GDM1 (cell line): ENCODE results near the gene ENO2.

Source experiments
- DNase-seq: peaks from one replicate; lab custom pipeline; 2025; lab: John Stamatoyannopoulos, UW

The ENO2 gene

DNA sequence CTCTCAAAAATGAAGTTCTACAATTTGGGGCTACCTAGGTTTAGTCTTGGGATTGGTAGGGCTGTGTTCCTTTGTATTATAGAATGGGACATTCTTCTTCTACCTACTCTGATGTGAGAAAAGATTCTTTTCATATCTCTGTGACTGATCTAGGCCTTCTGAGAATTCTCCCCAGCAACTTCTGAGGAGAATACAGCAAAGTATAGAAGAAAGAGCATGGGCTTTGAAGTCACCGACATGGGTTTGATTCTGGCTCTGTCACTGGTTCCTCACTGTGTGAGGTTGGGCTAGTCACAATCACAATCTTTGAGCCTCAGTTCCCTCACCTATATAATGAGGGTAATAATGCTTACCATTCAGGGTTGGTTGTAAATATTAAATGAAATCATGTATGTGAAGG lies 18.4 kb downstream of the ENO2 start:
- no peak for DNase-seq

DNA sequence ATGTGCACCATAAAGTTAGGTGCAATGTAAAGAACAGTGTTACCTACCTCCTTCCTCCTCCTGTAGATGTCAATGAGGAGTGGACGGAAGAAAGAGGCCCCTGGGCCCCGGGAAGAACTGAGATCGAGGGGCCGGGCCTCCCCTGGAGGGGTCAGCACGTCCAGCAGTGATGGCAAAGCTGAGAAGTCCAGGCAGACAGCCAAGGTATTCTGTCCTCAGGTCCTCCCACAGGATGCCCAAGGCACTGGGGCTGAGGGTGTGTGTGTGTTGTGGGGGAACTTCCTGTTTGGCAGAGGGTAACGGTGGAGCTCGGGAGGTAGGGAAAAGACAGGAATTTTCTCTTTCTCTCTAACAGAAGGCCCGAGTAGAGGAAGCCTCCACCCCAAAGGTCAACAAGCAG lies 19.7 kb downstream of the ENO2 start:
- DNase-seq, result no peak

DNA sequence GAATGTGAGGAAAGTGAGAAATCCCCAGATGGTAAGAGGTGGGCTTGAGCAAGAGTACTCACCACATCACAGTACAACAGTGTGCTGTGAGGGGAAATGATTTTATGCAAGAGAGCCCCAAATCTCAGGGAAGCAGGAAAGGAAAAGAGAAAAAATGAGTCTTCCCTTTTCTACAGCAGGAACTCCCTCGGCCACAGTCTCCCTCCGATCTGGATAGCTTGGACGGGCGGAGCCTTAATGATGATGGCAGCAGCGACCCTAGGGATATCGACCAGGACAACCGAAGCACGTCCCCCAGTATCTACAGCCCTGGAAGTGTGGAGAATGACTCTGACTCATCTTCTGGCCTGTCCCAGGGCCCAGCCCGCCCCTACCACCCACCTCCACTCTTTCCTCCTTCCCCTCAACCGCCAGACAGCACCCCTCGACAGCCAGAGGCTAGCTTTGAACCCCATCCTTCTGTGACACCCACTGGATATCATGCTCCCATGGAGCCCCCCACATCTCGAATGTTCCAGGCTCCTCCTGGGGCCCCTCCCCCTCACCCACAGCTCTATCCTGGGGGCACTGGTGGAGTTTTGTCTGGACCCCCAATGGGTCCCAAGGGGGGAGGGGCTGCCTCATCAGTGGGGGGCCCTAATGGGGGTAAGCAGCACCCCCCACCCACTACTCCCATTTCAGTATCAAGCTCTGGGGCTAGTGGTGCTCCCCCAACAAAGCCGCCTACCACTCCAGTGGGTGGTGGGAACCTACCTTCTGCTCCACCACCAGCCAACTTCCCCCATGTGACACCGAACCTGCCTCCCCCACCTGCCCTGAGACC lies 21.2 kb downstream of the ENO2 start:
- DNase-seq, result no peak

DNA sequence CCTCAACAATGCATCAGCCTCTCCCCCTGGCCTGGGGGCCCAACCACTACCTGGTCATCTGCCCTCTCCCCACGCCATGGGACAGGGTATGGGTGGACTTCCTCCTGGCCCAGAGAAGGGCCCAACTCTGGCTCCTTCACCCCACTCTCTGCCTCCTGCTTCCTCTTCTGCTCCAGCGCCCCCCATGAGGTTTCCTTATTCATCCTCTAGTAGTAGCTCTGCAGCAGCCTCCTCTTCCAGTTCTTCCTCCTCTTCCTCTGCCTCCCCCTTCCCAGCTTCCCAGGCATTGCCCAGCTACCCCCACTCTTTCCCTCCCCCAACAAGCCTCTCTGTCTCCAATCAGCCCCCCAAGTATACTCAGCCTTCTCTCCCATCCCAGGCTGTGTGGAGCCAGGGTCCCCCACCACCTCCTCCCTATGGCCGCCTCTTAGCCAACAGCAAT lies 21.8 kb downstream of the ENO2 start:
- no peak for DNase-seq

DNA sequence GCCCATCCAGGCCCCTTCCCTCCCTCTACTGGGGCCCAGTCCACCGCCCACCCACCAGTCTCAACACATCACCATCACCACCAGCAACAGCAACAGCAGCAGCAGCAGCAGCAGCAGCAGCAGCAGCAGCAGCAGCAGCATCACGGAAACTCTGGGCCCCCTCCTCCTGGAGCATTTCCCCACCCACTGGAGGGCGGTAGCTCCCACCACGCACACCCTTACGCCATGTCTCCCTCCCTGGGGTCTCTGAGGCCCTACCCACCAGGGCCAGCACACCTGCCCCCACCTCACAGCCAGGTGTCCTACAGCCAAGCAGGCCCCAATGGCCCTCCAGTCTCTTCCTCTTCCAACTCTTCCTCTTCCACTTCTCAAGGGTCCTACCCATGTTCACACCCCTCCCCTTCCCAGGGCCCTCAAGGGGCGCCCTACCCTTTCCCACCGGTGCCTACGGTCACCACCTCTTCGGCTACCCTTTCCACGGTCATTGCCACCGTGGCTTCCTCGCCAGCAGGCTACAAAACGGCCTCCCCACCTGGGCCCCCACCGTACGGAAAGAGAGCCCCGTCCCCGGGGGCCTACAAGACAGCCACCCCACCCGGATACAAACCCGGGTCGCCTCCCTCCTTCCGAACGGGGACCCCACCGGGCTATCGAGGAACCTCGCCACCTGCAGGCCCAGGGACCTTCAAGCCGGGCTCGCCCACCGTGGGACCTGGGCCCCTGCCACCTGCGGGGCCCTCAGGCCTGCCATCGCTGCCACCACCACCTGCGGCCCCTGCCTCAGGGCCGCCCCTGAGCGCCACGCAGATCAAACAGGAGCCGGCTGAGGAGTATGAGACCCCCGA lies 22.5 kb downstream of the ENO2 start:
- DNase-seq, result no peak

DNA sequence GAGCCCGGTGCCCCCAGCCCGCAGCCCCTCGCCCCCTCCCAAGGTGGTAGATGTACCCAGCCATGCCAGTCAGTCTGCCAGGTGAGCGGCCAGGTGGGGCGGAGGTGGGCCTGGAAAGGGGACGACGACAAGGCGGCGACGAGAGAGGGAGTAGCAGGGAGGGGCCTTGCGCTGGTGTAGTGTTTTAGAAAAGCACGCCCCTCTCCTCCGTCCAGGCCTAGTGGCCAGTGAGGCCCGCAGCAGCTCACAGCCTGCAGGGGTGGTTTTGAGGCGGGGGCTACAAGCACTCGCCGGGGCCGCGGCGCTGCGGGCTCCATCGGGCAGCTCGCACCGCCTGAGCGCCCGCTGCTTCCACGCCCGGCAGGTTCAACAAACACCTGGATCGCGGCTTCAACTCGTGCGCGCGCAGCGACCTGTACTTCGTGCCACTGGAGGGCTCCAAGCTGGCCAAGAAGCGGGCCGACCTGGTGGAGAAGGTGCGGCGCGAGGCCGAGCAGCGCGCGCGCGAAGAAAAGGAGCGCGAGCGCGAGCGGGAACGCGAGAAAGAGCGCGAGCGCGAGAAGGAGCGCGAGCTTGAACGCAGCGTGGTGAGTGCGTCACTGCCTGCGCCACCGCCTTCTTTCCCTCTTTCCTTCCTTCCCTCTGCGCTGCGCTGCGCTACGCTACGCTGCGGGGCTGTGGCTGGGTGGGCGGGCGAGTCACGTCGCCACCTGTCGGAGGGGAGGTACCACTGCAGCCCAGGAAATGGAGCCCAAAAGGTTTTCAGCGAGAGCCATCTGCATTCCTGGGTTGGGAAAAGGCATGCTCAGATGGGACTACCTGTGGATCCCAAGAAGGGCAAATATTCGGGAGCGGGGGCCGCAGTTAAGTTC lies 23.3 kb downstream of the ENO2 start:
- peak; percentile 93 for DNase-seq

DNA sequence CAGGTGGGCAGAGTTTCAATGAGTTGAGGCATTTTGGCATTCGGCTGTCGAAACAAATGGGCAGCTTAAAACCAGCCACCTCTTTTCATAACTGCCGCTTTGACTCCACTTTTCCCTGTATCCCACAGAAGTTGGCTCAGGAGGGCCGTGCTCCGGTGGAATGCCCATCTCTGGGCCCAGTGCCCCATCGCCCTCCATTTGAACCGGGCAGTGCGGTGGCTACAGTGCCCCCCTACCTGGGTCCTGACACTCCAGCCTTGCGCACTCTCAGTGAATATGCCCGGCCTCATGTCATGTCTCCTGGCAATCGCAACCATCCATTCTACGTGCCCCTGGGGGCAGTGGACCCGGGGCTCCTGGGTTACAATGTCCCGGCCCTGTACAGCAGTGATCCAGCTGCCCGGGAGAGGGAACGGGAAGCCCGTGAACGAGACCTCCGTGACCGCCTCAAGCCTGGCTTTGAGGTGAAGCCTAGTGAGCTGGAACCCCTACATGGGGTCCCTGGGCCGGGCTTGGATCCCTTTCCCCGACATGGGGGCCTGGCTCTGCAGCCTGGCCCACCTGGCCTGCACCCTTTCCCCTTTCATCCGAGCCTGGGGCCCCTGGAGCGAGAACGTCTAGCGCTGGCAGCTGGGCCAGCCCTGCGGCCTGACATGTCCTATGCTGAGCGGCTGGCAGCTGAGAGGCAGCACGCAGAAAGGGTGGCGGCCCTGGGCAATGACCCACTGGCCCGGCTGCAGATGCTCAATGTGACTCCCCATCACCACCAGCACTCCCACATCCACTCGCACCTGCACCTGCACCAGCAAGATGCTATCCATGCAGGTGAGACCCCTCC lies 24.2 kb downstream of the ENO2 start:
- DNase-seq, result no peak

DNA sequence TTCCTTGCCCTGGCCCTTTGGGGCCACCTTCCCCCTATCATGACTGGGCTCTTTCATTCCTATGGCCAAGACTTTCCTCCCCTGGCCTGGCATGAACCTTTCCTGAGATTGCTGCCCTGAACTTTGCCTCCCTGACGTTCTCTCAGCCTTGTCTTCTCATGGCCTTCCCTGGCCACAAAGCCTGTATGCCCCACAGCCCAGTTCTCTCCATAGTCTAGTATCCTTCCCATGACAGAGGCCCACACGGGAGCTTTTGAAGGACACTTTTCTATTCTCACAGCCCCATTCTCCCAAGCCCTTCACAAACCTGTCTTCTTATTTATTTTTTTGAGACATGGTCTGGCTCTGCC lies 24.8 kb downstream of the ENO2 start:
- no peak for DNase-seq

DNA sequence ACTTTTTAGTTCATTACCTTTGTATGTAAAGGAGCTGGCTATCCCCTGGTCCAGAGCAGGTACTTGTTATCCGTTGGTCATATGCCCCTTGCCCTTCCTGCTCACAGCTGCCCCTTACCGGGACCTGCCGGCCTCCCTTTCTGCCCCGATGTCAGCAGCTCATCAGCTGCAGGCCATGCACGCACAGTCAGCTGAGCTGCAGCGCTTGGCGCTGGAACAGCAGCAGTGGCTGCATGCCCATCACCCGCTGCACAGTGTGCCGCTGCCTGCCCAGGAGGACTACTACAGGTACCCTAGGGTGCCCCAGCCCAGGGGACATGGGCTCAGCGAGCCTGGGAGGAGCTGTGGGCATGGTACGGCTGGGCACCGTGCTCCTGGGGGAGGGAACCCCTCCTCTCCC lies 26.9 kb downstream of the ENO2 start:
- no peak for DNase-seq

DNA sequence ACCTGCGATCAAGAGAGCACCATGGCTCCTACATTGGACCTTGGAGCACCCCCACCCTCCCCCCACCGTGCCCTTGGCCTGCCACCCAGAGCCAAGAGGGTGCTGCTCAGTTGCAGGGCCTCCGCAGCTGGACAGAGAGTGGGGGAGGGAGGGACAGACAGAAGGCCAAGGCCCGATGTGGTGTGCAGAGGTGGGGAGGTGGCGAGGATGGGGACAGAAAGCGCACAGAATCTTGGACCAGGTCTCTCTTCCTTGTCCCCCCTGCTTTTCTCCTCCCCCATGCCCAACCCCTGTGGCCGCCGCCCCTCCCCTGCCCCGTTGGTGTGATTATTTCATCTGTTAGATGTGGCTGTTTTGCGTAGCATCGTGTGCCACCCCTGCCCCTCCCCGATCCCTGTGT lies 27.4 kb downstream of the ENO2 start:
- DNase-seq, result no peak

DNA sequence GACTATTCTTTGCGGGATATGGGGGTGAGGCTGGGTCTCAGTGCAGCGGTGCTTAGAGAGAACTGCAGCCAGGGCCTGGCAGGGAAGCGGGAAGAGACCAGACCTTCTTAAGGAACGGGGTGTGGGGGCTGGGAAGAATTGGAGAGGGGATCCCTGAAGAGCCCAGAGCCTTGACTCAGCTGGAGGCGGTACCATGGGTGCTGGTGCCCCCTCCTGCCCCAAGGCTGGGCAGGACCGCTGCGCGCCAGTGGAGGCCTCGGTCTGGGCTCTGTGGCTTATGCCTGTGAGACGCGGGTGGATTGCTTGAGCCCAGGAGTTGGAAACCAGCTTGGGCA lies 27.9 kb downstream of the ENO2 start:
- no peak for DNase-seq

DNA sequence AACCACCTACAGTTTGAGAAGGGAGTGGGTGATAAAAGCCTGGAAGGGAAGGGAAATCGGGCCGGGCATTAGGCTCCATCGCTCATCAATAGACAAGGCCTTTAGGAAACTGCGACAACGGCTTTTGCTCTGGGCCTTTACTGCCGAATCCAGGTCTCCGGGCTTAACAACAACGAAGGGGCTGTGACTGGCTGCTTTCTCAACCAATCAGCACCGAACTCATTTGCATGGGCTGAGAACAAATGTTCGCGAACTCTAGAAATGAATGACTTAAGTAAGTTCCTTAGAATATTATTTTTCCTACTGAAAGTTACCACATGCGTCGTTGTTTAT lies 29.0 kb downstream of the ENO2 start:
- peak; percentile 74 for DNase-seq

DNA sequence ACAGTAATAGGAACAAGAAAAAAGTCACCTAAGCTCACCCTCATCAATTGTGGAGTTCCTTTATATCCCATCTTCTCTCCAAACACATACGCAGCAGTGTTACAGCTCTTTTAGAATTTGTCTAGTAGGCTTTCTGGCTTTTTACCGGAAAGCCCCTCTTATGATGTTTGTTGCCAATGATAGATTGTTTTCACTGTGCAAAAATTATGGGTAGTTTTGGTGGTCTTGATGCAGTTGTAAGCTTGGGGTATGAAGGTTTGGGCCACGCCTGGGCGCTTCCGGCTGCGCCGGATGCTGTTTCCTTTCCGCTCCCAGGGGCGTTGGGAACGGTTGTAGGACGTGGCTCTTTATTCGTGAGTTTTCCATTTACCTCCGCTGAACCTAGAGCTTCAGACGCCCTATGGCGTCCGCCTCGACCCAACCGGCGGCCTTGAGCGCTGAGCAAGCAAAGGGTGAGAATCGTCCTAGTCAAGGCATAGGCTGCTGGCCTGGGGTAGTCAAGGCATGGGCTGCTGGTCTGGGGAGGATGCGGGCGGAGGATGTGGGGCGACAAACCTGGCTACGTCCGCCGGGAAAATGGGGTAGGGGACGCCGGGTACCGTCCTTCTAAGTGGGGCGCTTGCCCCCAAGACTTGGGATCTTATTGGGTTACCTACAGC lies 29.5 kb downstream of the ENO2 start, which contains the start of the genes C12orf57 and RNU7-1:
C12orf57 (plus strand) TSS at position 301 of the 659 bp plus-strand sequence; CDS start at position 401, 100 bp downstream.
RNU7-1 (plus strand) TSS at position 95 of the 659 bp plus-strand sequence.
- peak; percentile 84 for DNase-seq

DNA sequence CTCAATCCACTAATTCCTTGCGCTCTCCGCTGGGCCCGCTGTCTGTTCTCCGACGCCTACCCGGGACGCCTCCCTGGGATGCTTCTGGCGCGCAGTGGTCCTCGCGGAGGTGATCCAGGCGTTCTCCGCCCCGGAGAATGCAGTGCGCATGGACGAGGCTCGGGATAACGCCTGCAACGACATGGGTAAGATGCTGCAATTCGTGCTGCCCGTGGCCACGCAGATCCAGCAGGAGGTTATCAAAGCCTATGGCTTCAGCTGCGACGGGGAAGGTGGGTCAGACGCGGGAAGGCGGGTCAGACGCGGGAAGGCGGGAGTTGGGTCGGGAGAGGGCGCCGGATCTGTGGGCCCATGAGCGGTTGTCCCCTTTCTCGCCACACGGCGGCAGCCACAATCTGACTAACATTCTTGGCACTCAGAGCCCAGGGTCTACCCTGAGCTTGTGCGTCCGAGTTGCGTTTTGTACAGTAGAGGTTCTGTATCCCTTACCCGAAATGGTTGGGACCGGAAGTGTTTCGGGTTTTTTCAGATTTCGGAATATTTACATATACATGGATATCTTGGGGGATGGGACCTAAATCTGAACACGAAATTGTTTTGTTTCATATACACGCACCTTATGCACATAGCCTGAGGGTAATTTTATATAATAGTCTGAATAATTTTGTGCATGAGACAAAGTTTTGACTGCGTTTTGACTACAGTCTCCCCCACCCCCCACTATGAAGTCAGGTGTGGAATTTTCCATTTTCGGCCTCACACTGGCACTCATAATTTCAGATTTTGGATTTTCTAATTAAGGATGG lies 30.2 kb downstream of the ENO2 start:
- peak; percentile 84 for DNase-seq

DNA sequence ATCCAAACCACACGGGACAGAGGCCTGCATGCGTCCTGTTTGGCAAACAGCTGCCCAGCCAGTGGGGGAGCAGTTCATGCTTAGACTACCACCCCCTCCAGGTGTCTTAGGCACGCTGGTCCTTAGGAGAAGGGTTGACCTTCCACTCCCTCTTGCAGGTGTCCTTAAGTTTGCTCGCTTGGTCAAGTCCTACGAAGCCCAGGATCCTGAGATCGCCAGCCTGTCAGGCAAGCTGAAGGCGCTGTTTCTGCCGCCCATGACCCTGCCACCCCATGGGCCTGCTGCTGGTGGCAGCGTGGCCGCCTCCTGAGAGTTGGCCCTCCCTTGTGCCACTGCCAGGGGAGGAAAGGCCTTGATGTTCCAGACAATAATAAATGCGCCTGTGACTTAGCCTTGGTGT lies 31.2 kb downstream of the ENO2 start:
- DNase-seq, result no peak

DNA sequence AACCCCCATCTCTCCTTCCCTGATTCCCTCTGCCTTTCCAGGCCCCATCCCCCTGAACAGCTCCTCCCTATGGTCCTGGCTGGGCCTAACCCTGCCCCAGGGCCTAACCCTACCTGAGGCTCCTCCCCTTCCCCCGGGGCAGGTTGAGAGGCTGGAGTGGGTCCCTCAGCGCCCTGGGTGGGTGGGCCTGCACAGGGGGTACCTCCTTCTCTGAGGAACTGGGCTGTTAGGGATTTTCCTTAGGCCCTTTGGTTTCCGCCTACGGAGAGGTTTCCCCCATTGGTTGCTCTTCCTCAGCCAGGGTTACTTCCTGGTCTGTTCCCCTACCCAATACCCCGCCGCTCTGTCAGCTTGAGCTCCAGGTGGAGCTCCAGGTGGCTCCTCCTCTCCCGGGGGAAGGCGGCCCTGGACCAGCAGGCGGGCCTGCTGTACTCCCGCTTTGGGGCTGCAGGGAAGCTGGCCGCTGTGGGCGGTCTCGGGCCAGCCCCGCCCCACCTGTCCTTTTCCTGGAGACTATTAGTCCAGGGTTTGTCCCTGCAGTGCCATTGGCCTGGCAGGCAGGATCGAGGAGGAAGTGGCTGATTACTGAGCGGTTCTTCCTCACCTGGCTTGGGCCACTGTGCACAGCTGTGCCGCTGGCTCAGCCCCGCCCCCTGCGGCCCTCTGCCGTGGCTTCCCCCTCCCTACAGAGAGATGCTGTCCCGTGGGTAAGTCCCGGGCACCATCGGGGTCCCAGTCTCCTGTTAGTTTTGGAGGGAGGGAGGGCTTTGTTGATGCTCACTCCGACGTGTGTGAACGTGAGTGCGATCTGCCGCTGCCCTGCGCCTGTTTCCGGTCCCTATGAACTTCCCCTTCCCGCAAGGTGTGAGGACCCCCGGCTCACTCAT lies 31.9 kb downstream of the ENO2 start:
- DNase-seq, result no peak

DNA sequence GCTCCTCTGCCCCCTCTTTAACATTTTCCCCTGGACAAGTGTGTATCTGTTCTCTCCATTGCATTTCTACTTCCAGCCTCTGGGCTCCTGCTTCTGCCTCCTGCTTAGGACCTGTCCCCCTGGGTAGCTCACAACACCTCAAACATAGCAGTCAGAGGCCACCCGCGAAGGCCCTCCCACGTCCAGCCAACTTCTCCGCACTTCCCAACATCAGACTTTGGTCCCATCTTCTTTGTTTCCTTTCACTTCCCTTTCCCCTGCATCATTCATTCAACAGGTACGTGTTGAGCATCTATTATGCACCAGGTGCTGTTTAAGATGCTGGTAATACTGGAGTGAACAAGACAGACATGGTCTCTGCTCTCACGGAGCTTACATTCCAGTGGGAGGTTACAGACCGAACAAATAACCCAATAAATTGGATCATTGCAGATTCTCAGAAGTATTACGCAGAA lies 32.6 kb downstream of the ENO2 start:
- DNase-seq, result no peak

DNA sequence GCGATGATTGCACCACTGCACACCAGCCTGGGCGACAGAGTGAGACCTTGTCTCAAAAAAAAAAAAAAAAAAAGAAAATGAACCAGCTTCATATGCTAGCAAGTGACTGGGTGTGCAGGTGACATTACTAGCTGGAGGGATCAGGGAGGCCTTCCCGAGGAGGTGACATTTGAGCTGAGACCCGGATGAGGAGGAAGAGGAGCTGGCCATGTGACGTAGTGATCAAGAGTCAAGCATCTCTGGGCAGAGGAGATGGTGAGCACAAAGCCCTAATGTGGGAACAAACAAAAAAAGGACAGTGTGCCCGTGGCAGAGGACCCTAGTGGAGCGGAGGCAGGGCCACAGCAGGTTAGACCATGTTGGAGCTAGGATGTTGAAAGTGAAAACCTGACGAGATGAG lies 33.2 kb downstream of the ENO2 start:
- DNase-seq, result no peak
